ENCODE results near the gene MFN1.

MFN1 gene

GRCh38 chr3:179432451-179432850, 84.9 kb downstream of the MFN1 start:
- no peak for DNase-seq

DNA sequence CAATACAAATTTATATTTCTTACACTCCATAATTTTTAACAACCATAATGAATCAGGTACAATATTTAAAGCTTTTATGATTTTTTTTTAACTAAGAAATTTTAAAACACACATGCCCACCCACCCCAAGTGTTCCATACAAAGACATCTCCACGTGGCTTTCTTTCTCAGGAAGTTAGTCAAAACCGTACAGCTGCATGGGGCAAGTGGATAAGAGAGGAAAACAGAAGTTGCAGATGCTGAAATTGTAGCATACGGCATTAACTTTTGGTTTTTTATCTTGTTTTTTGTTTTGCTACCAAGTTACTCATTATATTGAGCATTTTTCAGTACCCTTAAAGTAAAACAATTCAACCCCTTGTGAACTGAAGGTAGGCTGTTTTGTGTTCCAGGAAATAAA, 89.0 kb downstream of the MFN1 start:
- no peak for DNase-seq

DNA sequence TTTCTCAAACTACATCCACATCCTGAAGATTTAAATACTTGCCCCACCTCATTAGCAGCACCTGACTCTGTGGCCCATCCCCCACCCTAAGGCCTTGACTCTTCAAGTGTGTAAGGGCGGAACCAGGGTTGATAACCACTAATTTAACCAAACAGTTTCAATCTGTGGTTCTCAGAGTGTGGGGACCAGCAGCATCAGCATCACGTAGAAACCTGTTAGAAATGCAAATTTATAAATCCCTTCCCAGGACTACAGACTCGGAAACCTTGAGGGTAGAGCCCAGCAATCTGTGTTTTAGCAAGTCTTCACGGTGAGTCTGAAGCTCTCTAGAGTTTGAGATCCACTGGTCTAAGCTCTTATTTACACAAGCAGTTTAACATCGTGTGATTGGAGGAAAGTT, 91.3 kb downstream of the MFN1 start:
- DNase-seq, result no peak
